ENCODE measurements around the gene PRIM2.

GRCh38 chr6:57435475-57436160, 118.2 kb downstream of the PRIM2 start:
- TF ChIP-seq CTCF (conservative IDR thresholded peaks at IDR 0.05; ENCODE audit: low read depth, low read length) = no peak
- no peak for TF ChIP-seq MAZ (IDR thresholded peaks at IDR 0.05; ENCODE audit: borderline replicate concordance, low read depth, low read length)
- TF ChIP-seq MXI1 (IDR thresholded peaks at IDR 0.05; ENCODE audit: borderline replicate concordance, low read depth, low read length) = no peak
- no peak for TF ChIP-seq RAD21 (IDR thresholded peaks at IDR 0.05; ENCODE audit: low read length)
- TF ChIP-seq CEBPB (IDR thresholded peaks at IDR 0.05; ENCODE audit: low read depth, low read length) = no peak
- no peak for TF ChIP-seq ELK1 (IDR thresholded peaks at IDR 0.05; ENCODE audit: borderline replicate concordance, low read depth, low read length)
- no peak for TF ChIP-seq USF2 (IDR thresholded peaks at IDR 0.05; ENCODE audit: low read depth, low read length)
- TF ChIP-seq POLR2A (IDR thresholded peaks at IDR 0.05; ENCODE audit: low read depth, low read length) = no peak
- TF ChIP-seq FOS (IDR thresholded peaks at IDR 0.05; ENCODE audit: low read depth, low read length) = no peak

All from IMR-90 (cell line).